ENCODE data around the gene LGALS9.
"Not testable (repeated sequence)": the region's sequence is repeated elsewhere in the genome, so short reads cannot be mapped to it uniquely, and the experiment has no call there.

Gene LGALS9

DNA sequence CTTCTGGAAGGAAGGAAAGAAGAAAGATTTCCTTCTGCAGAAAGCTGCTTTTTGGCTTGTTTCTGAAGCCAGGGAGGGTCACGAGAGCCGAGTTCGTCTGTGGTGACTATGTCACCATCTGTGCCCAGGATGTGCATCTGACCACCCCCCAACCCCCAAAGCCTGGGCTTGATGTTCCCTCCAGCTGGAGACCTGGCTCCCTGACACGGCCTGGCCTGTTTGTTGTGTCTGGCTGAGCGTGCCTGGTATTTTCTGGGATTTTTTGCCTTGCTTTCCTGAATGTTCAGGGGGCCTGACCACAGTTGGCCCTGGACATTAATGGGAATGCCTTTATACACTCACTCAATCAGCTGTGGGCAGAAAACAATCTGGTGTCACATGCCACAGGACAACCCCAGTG lies 38.9 kb downstream of the LGALS9 start:
- no peak for TF ChIP-seq CTCF (IDR thresholded peaks at IDR 0.05; ENCODE audit: low read depth, low read length, missing control alignments)
- no peak for DNase-seq (ENCODE audit: low read depth)
- no peak overlapping the region for H3K4me3 ChIP-seq (ENCODE audit: low read depth, low read length)

GRCh38 chr17:27670791-27671590 lies 40.0 kb downstream of the LGALS9 start:
- no peak for DNase-seq (ENCODE audit: low read depth)
- H3K4me3 ChIP-seq (ENCODE audit: low read depth, low read length) = no peak overlapping the region
- no peak for TF ChIP-seq CTCF (IDR thresholded peaks at IDR 0.05; ENCODE audit: low read depth, low read length, missing control alignments)

DNA sequence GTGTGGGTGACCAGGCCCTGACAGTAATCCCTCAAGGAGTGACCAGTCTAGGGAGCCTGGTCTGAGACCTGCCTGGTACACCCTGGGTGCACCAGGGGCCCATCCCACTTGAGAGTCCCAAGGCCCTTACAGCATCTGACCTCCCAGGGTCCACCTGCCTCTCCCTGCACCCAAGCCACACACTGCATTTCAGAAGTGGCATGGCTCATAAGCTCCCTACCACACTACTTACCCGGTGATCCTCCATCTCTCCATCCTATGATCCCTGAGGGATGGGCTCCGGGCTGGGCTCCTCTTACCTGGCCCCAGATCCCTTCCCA lies 40.6 kb downstream of the LGALS9 start:
- no peak for DNase-seq (ENCODE audit: low read depth)
- no peak overlapping the region for H3K4me3 ChIP-seq (ENCODE audit: low read depth, low read length)
- no peak for TF ChIP-seq CTCF (IDR thresholded peaks at IDR 0.05; ENCODE audit: low read depth, low read length, missing control alignments)

GRCh38 chr17:27671977-27672480 lies 41.0 kb downstream of the LGALS9 start:
- not testable (repeated sequence) for DNase-seq (ENCODE audit: low read depth); H3K4me3 ChIP-seq (ENCODE audit: low read depth, low read length)

DNA sequence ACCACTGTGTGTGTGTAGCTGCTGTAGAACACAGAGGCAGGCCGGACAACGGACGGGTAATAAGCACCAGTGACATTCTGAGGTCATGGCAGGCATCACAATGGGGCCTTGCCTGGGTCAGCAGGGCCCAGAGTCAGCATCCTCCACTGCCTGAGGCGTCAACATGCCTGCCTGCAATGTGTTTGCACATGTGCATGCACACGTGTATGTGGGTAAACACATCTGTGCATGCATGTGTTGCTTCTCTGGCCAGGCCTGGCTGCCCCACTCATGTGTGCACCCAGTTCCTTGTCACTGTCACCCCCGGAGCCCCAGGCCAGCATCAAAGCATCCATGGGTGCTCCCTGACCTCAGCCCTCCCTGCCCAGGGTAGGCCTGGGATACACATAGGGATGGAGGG lies 43.3 kb downstream of the LGALS9 start:
- DNase-seq (ENCODE audit: low read depth) = no peak
- no peak for TF ChIP-seq CTCF (IDR thresholded peaks at IDR 0.05; ENCODE audit: low read depth, low read length, missing control alignments)
- H3K4me3 ChIP-seq (ENCODE audit: low read depth, low read length) = no peak overlapping the region

DNA sequence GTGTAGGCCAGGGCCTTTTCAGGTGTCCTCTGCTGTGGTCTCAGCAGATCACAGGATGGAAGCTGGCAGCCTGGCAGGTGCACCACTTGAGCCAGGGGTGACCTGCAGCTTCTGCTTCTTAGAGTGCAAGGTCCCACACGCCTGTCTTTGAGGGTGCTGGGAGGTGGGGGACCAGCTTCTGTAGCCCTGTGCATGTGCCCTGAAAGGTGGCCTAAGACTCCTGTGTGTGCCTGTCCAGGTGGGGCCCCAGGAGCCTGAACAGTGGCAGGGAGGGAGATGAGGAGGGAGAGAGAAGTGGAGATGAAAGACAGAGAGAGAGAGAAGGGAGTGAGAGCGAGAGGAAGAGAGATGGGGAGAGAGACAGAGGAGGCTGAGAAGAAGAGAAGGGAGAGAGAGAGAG lies 46.2 kb downstream of the LGALS9 start:
- no peak for DNase-seq (ENCODE audit: low read depth)
- TF ChIP-seq CTCF (IDR thresholded peaks at IDR 0.05; ENCODE audit: low read depth, low read length, missing control alignments) = no peak

GRCh38 chr17:27686322-27686721 lies 55.3 kb downstream of the LGALS9 start:
- not testable (repeated sequence) for H3K4me3 ChIP-seq (ENCODE audit: low read depth, low read length); DNase-seq (ENCODE audit: low read depth)

More for the DNA sequence above, 46.2 kb downstream of the LGALS9 start:
- no peak overlapping the region for H3K4me3 ChIP-seq (ENCODE audit: low read depth, low read length)

DNA sequence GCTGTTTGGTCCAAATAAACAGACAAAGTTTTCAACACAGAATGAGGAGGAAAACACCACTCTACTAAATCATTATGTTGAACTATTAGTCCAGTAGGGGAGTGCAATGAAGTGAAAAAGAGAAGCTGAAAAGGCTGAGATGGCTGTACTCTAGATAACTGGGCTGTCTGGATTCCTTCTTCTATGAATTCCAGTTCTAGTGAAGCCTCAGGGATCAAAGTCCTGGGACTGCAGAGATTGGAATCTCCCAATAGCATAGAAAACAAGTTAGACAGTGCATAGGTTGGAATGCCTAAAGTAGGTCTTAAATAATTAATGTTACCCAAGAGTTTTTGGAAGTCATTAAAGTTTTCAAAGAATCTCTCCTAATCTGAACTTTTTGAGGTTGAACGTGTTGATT lies 59.9 kb downstream of the LGALS9 start:
- TF ChIP-seq CTCF (IDR thresholded peaks at IDR 0.05; ENCODE audit: low read depth, low read length, missing control alignments) = no peak
- no peak overlapping the region for H3K4me3 ChIP-seq (ENCODE audit: low read depth, low read length)
- DNase-seq (ENCODE audit: low read depth) = no peak

- not testable (repeated sequence) for H3K4me3 ChIP-seq (ENCODE audit: low read depth, low read length); DNase-seq (ENCODE audit: low read depth)
Measured at GRCh38 chr17:27695254-27695814, 64.3 kb downstream of the LGALS9 start.

Measured in GM12864 (cell line).